Measurements from ENCODE around the gene CNTLN. TPM values are rescaled to one million over a fixed set of nuclear protein-coding genes. Genes with fewer than 3 reads are reported as not detected.
"Not testable (repeated sequence)": the region's sequence is repeated elsewhere in the genome, so short reads cannot be mapped to it uniquely, and the experiment has no call there.

CNTLN gene
- polyA plus RNA-seq, 1 donor, result 14.4 TPM

- DNase-seq, result no peak
Observed at GRCh38 chr9:17402309-17402708, 267.5 kb downstream of the CNTLN start.

GRCh38 chr9:17403539-17403938 lies 268.7 kb downstream of the CNTLN start:
- no peak for DNase-seq

GRCh38 chr9:17414986-17415385 lies 280.1 kb downstream of the CNTLN start:
- no peak for DNase-seq

- no peak for DNase-seq
Observed at GRCh38 chr9:17422994-17423680, 288.3 kb downstream of the CNTLN start.

- DNase-seq, result no peak
Observed at GRCh38 chr9:17423681-17424011, 288.8 kb downstream of the CNTLN start.

- no peak for DNase-seq
Observed at GRCh38 chr9:17425384-17425783, 290.5 kb downstream of the CNTLN start.

- no peak for DNase-seq
Observed at GRCh38 chr9:17433526-17433925, 298.7 kb downstream of the CNTLN start.

- no peak for DNase-seq
Observed at GRCh38 chr9:17436854-17437253, 302.0 kb downstream of the CNTLN start.

- no peak for DNase-seq
Observed at GRCh38 chr9:17437813-17438212, 303.0 kb downstream of the CNTLN start.

- DNase-seq, result not testable (repeated sequence)
Observed at GRCh38 chr9:17445126-17445525, 310.3 kb downstream of the CNTLN start.

GRCh38 chr9:17453751-17454150 lies 318.9 kb downstream of the CNTLN start:
- no peak for DNase-seq

GRCh38 chr9:17462869-17463464 lies 328.1 kb downstream of the CNTLN start:
- DNase-seq, result peak; percentile 60

GRCh38 chr9:17470036-17470813 lies 335.4 kb downstream of the CNTLN start:
- no peak for DNase-seq

GRCh38 chr9:17472126-17472525 lies 337.3 kb downstream of the CNTLN start:
- no peak for DNase-seq

GRCh38 chr9:17476401-17476800 lies 341.6 kb downstream of the CNTLN start:
- no peak for DNase-seq

GRCh38 chr9:17477816-17478215 lies 343.0 kb downstream of the CNTLN start:
- no peak for DNase-seq

GRCh38 chr9:17480966-17481365 lies 346.1 kb downstream of the CNTLN start:
- no peak for DNase-seq

GRCh38 chr9:17481565-17481964 lies 346.7 kb downstream of the CNTLN start:
- no peak for DNase-seq

GRCh38 chr9:17484906-17485305 lies 350.1 kb downstream of the CNTLN start:
- no peak for DNase-seq

- DNase-seq, result no peak
Observed at GRCh38 chr9:17486396-17486795, 351.6 kb downstream of the CNTLN start.

GRCh38 chr9:17487467-17487866 lies 352.6 kb downstream of the CNTLN start:
- DNase-seq, result no peak

GRCh38 chr9:17488662-17489061 lies 353.8 kb downstream of the CNTLN start:
- DNase-seq, result no peak

GRCh38 chr9:17490110-17490509 lies 355.3 kb downstream of the CNTLN start:
- DNase-seq, result no peak

Measured in left kidney (tissue), 2 donors.